ENCODE data around the gene SSC5D. TPM values are rescaled to one million over a fixed set of nuclear protein-coding genes. Genes with fewer than 3 reads are reported as not detected.
"Not testable (repeated sequence)": the region's sequence is repeated elsewhere in the genome, so short reads cannot be mapped to it uniquely, and the experiment has no call there.

SSC5D gene
- total and polyA plus RNA-seq, 4 donors: 0.08 to 1.0 (median 0.51) TPM

DNA sequence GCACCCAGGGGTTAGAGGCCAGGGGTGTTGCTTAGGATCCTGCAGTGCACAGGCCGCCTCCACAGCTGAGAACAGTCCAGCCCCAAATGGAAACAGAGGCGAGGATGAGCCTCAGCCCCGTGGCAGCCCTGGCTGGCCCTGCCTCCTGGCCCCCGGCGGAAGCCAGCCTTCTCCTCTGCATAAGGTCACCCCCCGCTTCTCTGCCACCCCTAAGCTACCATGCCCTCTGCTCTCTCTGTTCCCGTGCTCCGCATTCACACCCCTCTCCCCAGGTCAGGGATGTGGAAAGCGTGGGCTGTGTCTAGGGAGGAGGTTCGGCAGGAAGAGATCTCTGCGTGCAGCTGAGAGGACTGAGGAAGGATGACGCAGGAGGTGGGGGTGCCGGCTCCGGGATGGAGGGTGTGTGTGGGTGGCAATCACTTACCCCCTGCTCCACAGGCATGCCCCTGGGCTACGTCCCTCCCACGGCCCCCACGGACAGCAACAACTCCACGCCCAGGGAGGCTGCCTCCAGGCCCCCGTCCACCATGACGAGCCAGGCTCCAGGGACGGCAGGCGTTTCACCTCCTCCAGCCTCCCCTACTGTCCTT lies 6.0 kb downstream of the SSC5D start (continued):
- TF ChIP-seq, protein P1, sequence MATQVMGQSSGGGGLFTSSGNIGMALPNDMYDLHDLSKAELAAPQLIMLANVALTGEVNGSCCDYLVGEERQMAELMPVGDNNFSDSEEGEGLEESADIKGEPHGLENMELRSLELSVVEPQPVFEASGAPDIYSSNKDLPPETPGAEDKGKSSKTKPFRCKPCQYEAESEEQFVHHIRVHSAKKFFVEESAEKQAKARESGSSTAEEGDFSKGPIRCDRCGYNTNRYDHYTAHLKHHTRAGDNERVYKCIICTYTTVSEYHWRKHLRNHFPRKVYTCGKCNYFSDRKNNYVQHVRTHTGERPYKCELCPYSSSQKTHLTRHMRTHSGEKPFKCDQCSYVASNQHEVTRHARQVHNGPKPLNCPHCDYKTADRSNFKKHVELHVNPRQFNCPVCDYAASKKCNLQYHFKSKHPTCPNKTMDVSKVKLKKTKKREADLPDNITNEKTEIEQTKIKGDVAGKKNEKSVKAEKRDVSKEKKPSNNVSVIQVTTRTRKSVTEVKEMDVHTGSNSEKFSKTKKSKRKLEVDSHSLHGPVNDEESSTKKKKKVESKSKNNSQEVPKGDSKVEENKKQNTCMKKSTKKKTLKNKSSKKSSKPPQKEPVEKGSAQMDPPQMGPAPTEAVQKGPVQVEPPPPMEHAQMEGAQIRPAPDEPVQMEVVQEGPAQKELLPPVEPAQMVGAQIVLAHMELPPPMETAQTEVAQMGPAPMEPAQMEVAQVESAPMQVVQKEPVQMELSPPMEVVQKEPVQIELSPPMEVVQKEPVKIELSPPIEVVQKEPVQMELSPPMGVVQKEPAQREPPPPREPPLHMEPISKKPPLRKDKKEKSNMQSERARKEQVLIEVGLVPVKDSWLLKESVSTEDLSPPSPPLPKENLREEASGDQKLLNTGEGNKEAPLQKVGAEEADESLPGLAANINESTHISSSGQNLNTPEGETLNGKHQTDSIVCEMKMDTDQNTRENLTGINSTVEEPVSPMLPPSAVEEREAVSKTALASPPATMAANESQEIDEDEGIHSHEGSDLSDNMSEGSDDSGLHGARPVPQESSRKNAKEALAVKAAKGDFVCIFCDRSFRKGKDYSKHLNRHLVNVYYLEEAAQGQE (IDR thresholded peaks at IDR 0.05): no peak
- TF ChIP-seq RAD21 (IDR thresholded peaks at IDR 0.05): no peak

DNA sequence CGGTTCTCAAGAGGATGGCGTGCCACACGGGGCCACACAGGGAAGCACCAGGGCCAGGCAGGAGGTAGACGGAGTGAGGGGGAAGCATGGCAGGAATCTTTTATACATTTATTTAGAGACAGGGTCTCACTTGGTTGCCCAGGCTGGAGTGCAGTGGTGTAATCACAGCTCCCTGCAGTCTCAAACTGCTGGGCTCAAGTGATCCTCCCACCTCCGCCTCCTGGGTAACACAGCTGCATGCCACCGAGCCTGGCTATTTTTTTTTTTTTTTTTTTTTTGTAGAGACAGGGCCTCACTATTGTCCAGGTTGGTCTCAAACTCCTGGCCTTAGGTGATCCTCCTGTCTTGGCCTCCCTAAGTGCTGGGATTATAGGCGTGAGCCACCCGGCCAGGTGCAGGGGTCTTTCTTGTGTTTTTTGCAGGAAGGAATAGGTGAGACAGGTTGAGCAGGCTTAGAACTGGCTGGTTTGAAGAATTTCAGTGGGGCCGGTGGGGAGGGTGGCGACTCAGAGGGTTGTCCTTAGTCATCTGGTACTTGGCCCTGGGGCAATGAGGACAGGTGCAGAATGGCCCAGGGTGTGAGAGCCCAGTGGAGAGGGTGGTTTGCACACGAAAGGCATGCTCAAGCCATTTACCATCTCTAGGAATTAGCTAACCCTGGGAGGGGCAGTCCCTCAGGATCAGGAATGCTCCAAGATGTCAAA lies 7.6 kb downstream of the SSC5D start:
- 90% methylated on average over 11 of the region's 11 CpGs for WGBS
- Histone ChIP-seq H3K27me3 (ENCODE audit: control insufficient read depth in 4 of 4, insufficient read depth in 4 of 4, low read length in 3 of 4) (no peaks in the 10 kb centered on the region), H3K9ac (ENCODE audit: low read depth in 1 of 2, low read length in 2 of 2) (no peak overlapping the region), H3K36me3 (ENCODE audit: control insufficient read depth in 4 of 4, insufficient read depth in 3 of 4, low read depth in 1 of 4, low read length in 3 of 4) (no peaks in the 10 kb centered on the region), H3K4me3 (ENCODE audit: low read depth in 1 of 3, low read length in 3 of 3) (no peak overlapping the region), H3K27ac (ENCODE audit: low read depth in 1 of 2, low read length in 2 of 2) (no peak overlapping the region), H3K4me1 (ENCODE audit: control insufficient read depth in 4 of 4, insufficient read depth in 4 of 4, low read length in 3 of 4) (no peaks in the 10 kb centered on the region), H3K9me3 (ENCODE audit: control insufficient read depth in 4 of 4, low read length in 3 of 4) (no peaks in the 10 kb centered on the region)
- TF ChIP-seq NR2F2 (IDR thresholded peaks at IDR 0.05) (no peak), TAF1 (conservative IDR thresholded peaks at IDR 0.05) (no peak), RAD21 (IDR thresholded peaks at IDR 0.05) (no peak), GABPA (IDR thresholded peaks at IDR 0.05 in 1 of 2, conservative IDR thresholded peaks at IDR 0.05 in 1 of 2) (no peak), YY1 (IDR thresholded peaks at IDR 0.05) (no peak), FOXA1 (IDR thresholded peaks at IDR 0.05) (no peak), EGR1 (IDR thresholded peaks at IDR 0.05; ENCODE audit: low read depth in 2 of 2) (no peak), SP1 (IDR thresholded peaks at IDR 0.05) (no peak)
- TF ChIP-seq, protein P2, sequence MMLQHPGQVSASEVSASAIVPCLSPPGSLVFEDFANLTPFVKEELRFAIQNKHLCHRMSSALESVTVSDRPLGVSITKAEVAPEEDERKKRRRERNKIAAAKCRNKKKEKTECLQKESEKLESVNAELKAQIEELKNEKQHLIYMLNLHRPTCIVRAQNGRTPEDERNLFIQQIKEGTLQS (IDR thresholded peaks at IDR 0.05): no peak
- no peak for DNase-seq (ENCODE audit: low spot score)

DNA sequence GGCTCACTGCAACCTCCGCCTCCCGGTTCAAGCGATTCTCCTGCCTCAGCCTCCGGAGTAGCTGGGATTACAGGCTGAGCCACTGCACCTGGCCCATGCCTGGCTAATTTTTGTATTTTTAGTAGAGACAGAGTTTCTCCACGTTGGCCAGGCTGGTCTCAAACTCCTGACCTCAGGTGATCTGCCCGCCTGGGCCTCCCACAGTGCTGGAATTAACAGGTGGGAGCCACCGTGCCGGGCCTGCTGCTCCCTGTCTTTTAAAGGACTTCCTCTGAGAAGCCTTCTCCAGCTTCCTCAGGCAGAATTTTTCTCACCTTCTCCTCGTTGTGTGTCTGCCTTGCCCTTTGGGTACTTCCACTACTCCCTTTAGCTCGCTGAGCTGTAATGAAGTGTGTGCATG lies 8.6 kb downstream of the SSC5D start:
- H3K9me3 ChIP-seq (ENCODE audit: control insufficient read depth in 4 of 4, low read length in 3 of 4); H3K9ac ChIP-seq (ENCODE audit: low read depth in 1 of 2, low read length in 2 of 2); DNase-seq (ENCODE audit: low spot score); H3K36me3 ChIP-seq (ENCODE audit: control insufficient read depth in 4 of 4, insufficient read depth in 3 of 4, low read depth in 1 of 4, low read length in 3 of 4); H3K4me1 ChIP-seq (ENCODE audit: control insufficient read depth in 4 of 4, insufficient read depth in 4 of 4, low read length in 3 of 4); H3K4me3 ChIP-seq (ENCODE audit: low read depth in 1 of 3, low read length in 3 of 3); H3K27ac ChIP-seq (ENCODE audit: low read depth in 1 of 2, low read length in 2 of 2); H3K27me3 ChIP-seq (ENCODE audit: control insufficient read depth in 4 of 4, insufficient read depth in 4 of 4, low read length in 3 of 4): not testable (repeated sequence)
- WGBS: 80% methylated on average over 10 of the region's 10 CpGs

DNA sequence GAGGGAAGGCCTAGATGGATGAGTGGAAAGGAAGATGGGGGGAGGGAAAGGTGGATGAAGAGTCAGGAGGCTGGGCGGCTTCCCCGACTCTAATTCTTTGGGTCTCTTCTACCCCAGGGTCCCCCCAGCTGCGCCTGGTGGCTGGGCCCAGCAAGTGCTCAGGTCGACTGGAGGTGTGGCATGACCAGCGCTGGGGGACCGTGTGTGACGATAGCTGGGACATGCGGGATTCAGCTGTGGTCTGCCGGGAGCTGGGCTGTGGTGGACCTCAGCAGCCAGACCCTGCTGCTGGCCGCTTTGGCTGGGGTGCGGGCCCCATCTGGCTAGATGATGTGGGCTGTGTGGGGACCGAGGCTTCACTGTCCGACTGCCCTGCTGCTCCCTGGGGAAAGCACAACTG lies 9.5 kb downstream of the SSC5D start:
- Histone ChIP-seq H3K4me1 (ENCODE audit: control insufficient read depth in 4 of 4, insufficient read depth in 4 of 4, low read length in 3 of 4) (no peaks in the 10 kb centered on the region), H3K27ac (ENCODE audit: low read depth in 1 of 2, low read length in 2 of 2) (no peak overlapping the region), H3K9ac (ENCODE audit: low read depth in 1 of 2, low read length in 2 of 2) (no peak overlapping the region), H3K4me3 (ENCODE audit: low read depth in 1 of 3, low read length in 3 of 3) (no peak overlapping the region), H3K9me3 (ENCODE audit: control insufficient read depth in 4 of 4, low read length in 3 of 4) (no peaks in the 10 kb centered on the region), H3K36me3 (ENCODE audit: control insufficient read depth in 4 of 4, insufficient read depth in 3 of 4, low read depth in 1 of 4, low read length in 3 of 4) (no peaks in the 10 kb centered on the region), H3K27me3 (ENCODE audit: control insufficient read depth in 4 of 4, insufficient read depth in 4 of 4, low read length in 3 of 4) (no peaks in the 10 kb centered on the region)
- TF ChIP-seq HNF4A (conservative IDR thresholded peaks at IDR 0.05) (no peak), EGR1 (IDR thresholded peaks at IDR 0.05; ENCODE audit: low read depth in 2 of 2) (no peak), YY1 (IDR thresholded peaks at IDR 0.05) (no peak), SP1 (IDR thresholded peaks at IDR 0.05) (no peak), FOXA2 (IDR thresholded peaks at IDR 0.05) (no peak)
- WGBS: 90% methylated on average over 13 of the region's 13 CpGs
- no peak for DNase-seq (ENCODE audit: low spot score)

Data from liver (tissue), 9 donors.